Peyer's patch (tissue), 4 donors: Measurements from ENCODE around the gene TSPAN17.

Source experiments
- POLR2A ChIP-seq, 2 donors: fragments of 450-650 bp; IDR thresholded peaks; one replicate each; pipeline ENCODE4 v1.5.1; 2017; ENCODE audit warnings: antibody characterized with exemption in 2 of 2, mild to moderate bottlenecking in 2 of 2, moderate library complexity in 2 of 2
- TF ChIP-seq, protein P1 (sequence below), 6 experiments: fragments of 450-650 bp in 4 of 6; fragments of 200-600 bp in 2 of 6; sonication (generic) in 1 of 6; IDR thresholded peaks; one replicate each; pipeline ENCODE4 v1.5.1; 2017 to 2019; ENCODE audit warnings: antibody characterized with exemption in 6 of 6, mild to moderate bottlenecking in 3 of 6, moderate library complexity in 1 of 6

- TF ChIP-seq, protein P1, sequence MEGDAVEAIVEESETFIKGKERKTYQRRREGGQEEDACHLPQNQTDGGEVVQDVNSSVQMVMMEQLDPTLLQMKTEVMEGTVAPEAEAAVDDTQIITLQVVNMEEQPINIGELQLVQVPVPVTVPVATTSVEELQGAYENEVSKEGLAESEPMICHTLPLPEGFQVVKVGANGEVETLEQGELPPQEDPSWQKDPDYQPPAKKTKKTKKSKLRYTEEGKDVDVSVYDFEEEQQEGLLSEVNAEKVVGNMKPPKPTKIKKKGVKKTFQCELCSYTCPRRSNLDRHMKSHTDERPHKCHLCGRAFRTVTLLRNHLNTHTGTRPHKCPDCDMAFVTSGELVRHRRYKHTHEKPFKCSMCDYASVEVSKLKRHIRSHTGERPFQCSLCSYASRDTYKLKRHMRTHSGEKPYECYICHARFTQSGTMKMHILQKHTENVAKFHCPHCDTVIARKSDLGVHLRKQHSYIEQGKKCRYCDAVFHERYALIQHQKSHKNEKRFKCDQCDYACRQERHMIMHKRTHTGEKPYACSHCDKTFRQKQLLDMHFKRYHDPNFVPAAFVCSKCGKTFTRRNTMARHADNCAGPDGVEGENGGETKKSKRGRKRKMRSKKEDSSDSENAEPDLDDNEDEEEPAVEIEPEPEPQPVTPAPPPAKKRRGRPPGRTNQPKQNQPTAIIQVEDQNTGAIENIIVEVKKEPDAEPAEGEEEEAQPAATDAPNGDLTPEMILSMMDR (IDR thresholded peaks at IDR 0.05) = peak; percentile 78 to 98 (median 88)
- TF ChIP-seq POLR2A (IDR thresholded peaks at IDR 0.05) = peak in 1 of 2 donors; percentile 6
These were observed 13.8 kb downstream of the TSPAN17 start for GRCh38 chr5:176660860-176661641.
